Measurements from ENCODE around the gene CDKN1C. TPM values are rescaled to one million over a fixed set of nuclear protein-coding genes. Genes with fewer than 3 reads are reported as not detected.

Gene CDKN1C
- total and polyA plus RNA-seq, 12 donors: 17.7 to 817 (median 321) TPM

GRCh38 chr11:2904153-2905052 is 18.8 kb upstream of the CDKN1C start:
- Histone ChIP-seq H3K4me3 (no peak overlapping the region), H3K27me3 (peaks cover 10% of the 10 kb centered on the region), H3K4me1 (replicated peaks in 1 of 2) (peaks cover 0 to 14% of the 10 kb centered on the region in 2 donors), H3K9me3 (replicated peaks in 1 of 3) (no peaks in the 10 kb centered on the region), H3K36me3 (replicated peaks in 1 of 2) (no peaks in the 10 kb centered on the region), H3K27ac (no peak overlapping the region)
- DNase-seq: no peak
- TF ChIP-seq POLR2A (IDR thresholded peaks at IDR 0.05): no peak
- TF ChIP-seq CTCF (IDR thresholded peaks at IDR 0.05): no peak
- 76 to 83% (median 79%) methylated on average over 10 to 21 of the region's 21 CpGs for WGBS, 4 donors
- intact Hi-C loops (cut with DNase I): loop anchor here in 1 of 2 donors (10.0 kb wide), 1 partner anchor 610 kb away; no protein-coding TSS in a partner anchor

GRCh38 chr11:2903672-2904011 is 18.1 kb upstream of the CDKN1C start:
- H3K27me3 ChIP-seq: peaks cover 5% of the 10 kb centered on the region
- intact Hi-C loops (cut with DNase I): loop anchor here in 1 of 2 donors (10.0 kb wide), 1 partner anchor 609 kb away; no protein-coding TSS in a partner anchor
- H3K27ac ChIP-seq: no peak overlapping the region
- no peak for TF ChIP-seq POLR2A (IDR thresholded peaks at IDR 0.05)
- TF ChIP-seq CTCF (IDR thresholded peaks at IDR 0.05): no peak
- peaks cover under 1 to 19% of the 10 kb centered on the region in 2 donors for H3K4me1 ChIP-seq (replicated peaks in 1 of 2)
- no peak overlapping the region for H3K4me3 ChIP-seq
- 76 to 95% (median 92%) methylated on average over 4 to 7 of the region's 7 CpGs for WGBS, 4 donors
- no peaks in the 10 kb centered on the region for H3K36me3 ChIP-seq (replicated peaks in 1 of 2)
- H3K9me3 ChIP-seq (replicated peaks in 1 of 3): no peaks in the 10 kb centered on the region
- no peak for DNase-seq

- Histone ChIP-seq H3K36me3 (replicated peaks in 1 of 2) (no peaks in the 10 kb centered on the region), H3K27me3 (no peaks in the 10 kb centered on the region), H3K4me3 (peak overlapping the region in 1 of 4 donors; percentile 63), H3K27ac (peak overlapping the region in 1 of 5 donors; percentile 85), H3K9me3 (replicated peaks in 1 of 3) (no peaks in the 10 kb centered on the region), H3K4me1 (replicated peaks in 1 of 2) (peaks cover 6 to 24% of the 10 kb centered on the region in 2 donors)
- TF ChIP-seq CTCF (IDR thresholded peaks at IDR 0.05): no peak
- TF ChIP-seq POLR2A (IDR thresholded peaks at IDR 0.05): no peak
- intact Hi-C loops (cut with DNase I): loop anchor here in 1 of 2 donors (10.0 kb wide), 1 partner anchor 608 kb away; no protein-coding TSS in a partner anchor
- no peak for DNase-seq
- 82 to 86% (median 83%) methylated on average over 8 to 23 of the region's 23 CpGs for WGBS, 4 donors
Measured at GRCh38 chr11:2902784-2903671, 17.5 kb upstream of the CDKN1C start.

Measured in adrenal gland (tissue), 12 donors.